Fibroblast of lung (primary cell): ENCODE data around the gene ADAMTS9. TPM values are rescaled to one million over a fixed set of nuclear protein-coding genes. Genes with fewer than 3 reads are reported as not detected.

Source experiments
- DNase-seq, 2 donors: peaks; one replicate each; pipeline versions ENCODE4 v3.0.0 to v3.0.0-alpha.2; 2010; ENCODE audit warnings: low read depth in 2 of 2
- H2AFZ ChIP-seq: 2 replicates; pipeline ENCODE4 v1.5.1; 2012; ENCODE audit warnings: low read length, control low read depth, inconsistent platforms
- H3K27ac ChIP-seq: 2 replicates; pipeline ENCODE4 v1.5.1; 2011; ENCODE audit warnings: low read length, control low read depth; ENCODE audit not compliant: insufficient read depth
- H3K27me3 ChIP-seq: 2 replicates; pipeline ENCODE4 v1.5.1; 2011; ENCODE audit warnings: mild to moderate bottlenecking, low read length; ENCODE audit not compliant: control insufficient read depth, insufficient read depth
- H3K36me3 ChIP-seq: 2 replicates; pipeline ENCODE4 v1.5.1; 2011; ENCODE audit warnings: low read length; ENCODE audit not compliant: control insufficient read depth, insufficient read depth
- H3K4me1 ChIP-seq: 2 replicates; pipeline ENCODE4 v1.5.1; 2011; ENCODE audit warnings: low read length; ENCODE audit not compliant: control insufficient read depth, insufficient read depth; ENCODE audit errors: extremely low read depth
- H3K4me2 ChIP-seq: 2 replicates; pipeline ENCODE4 v1.5.1; 2011; ENCODE audit warnings: low read length, control low read depth; ENCODE audit not compliant: insufficient read depth; ENCODE audit errors: extremely low read depth
- H3K4me3 ChIP-seq, 4 experiments: fragments of 200-600 bp in 1 of 4; sonication (generic) in 1 of 4; replicated peaks in 1 of 4; 2 replicates each; pipeline ENCODE4 v1.5.1; 2011 to 2016; ENCODE audit warnings: low read length in 4 of 4, low read depth in 3 of 4, mild to moderate bottlenecking in 3 of 4, control low read depth in 2 of 4, inconsistent platforms in 1 of 4, mixed read lengths in 1 of 4; ENCODE audit not compliant: insufficient read depth in 1 of 4; ENCODE audit errors: control extremely low read depth in 1 of 4
- H3K79me2 ChIP-seq: 2 replicates; pipeline ENCODE4 v1.5.1; 2012; ENCODE audit warnings: mild to moderate bottlenecking, low read length, inconsistent platforms; ENCODE audit not compliant: control insufficient read depth, insufficient read depth
- H3K9ac ChIP-seq: 2 replicates; pipeline ENCODE4 v1.5.1; 2011; ENCODE audit warnings: mild to moderate bottlenecking, low read length, control low read depth; ENCODE audit not compliant: insufficient read depth
- H3K9me3 ChIP-seq: 2 replicates; pipeline ENCODE4 v1.5.1; 2012; ENCODE audit warnings: low read depth, low read length; ENCODE audit not compliant: control insufficient read depth, insufficient read depth
- H4K20me1 ChIP-seq: 2 replicates; pipeline ENCODE4 v1.5.1; 2011; ENCODE audit warnings: low read length; ENCODE audit not compliant: control insufficient read depth, insufficient read depth; ENCODE audit errors: extremely low read depth
- CTCF ChIP-seq, 2 donors: IDR thresholded peaks in 1 of 2; conservative IDR thresholded peaks in 1 of 2; 1 replicate in 1 of 2; 2 replicates in 1 of 2; pipeline ENCODE4 v1.5.1; 2011 to 2012; ENCODE audit warnings: low read length in 2 of 2, control low read depth in 1 of 2, inconsistent platforms in 1 of 2, low read depth in 1 of 2, mild to moderate bottlenecking in 1 of 2
- EZH2 ChIP-seq: IDR thresholded peaks from 2 replicates; pipeline ENCODE4 v1.5.1; 2012; ENCODE audit warnings: low read length, control low read depth, mild to moderate bottlenecking; ENCODE audit errors: missing control alignments
- polyA plus RNA-seq, 2 donors: library from polyadenylated mRNA; depleted of rRNA in 1 of 2; stranded (reverse) in 1 of 2; unstranded in 1 of 2; fragments of >200 nt; gene quantifications; 2 replicates each; pipeline ENCODE4 v1.2.1, GENCODE V29; 2011 to 2012; ENCODE audit warnings: missing spikeins in 1 of 2
- total RNA-seq: library from RNA; depleted of rRNA; stranded (reverse); fragments of >200 nt; gene quantifications from 2 replicates; pipeline ENCODE4 v1.2.1, GENCODE V29; 2014

The ADAMTS9 gene
- total and polyA plus RNA-seq, 2 donors (not counting 1 experiment from before 2014, with no cell fraction given), result 0.82 to 1.8 TPM

- H3K4me1 ChIP-seq, result peaks cover 2% of the 10 kb centered on the region
- H3K4me2 ChIP-seq, result no peak overlapping the region
- H4K20me1 ChIP-seq, result no peaks in the 10 kb centered on the region
- H3K27ac ChIP-seq, result no peak overlapping the region
- H3K4me3 ChIP-seq, result no peak overlapping the region
- no peak overlapping the region for H3K9ac ChIP-seq
- no peaks in the 10 kb centered on the region for H3K36me3 ChIP-seq
- no peaks in the 10 kb centered on the region for H3K9me3 ChIP-seq
- H3K79me2 ChIP-seq, result no peaks in the 10 kb centered on the region
- H3K27me3 ChIP-seq, result no peaks in the 10 kb centered on the region
- peak in 1 of 2 donors; percentile 60 for DNase-seq
- TF ChIP-seq EZH2, result no peak
- no peak for TF ChIP-seq CTCF (conservative IDR thresholded peaks at IDR 0.05 in 1 of 2, IDR thresholded peaks at IDR 0.05 in 1 of 2; ENCODE audit: low read depth in 1 of 2, low read length in 2 of 2)
- no peak overlapping the region for H2AFZ ChIP-seq
These were observed 21.6 kb downstream of the ADAMTS9 start for GRCh38 chr3:64666171-64666588.

- Histone ChIP-seq H3K27ac (no peak overlapping the region), H2AFZ (no peak overlapping the region), H3K79me2 (no peaks in the 10 kb centered on the region), H3K4me1 (peaks cover 2% of the 10 kb centered on the region), H3K27me3 (no peaks in the 10 kb centered on the region), H3K9me3 (no peaks in the 10 kb centered on the region), H3K9ac (no peak overlapping the region), H4K20me1 (no peaks in the 10 kb centered on the region), H3K4me3 (no peak overlapping the region), H3K4me2 (no peak overlapping the region), H3K36me3 (no peaks in the 10 kb centered on the region)
- no peak for DNase-seq
- TF ChIP-seq CTCF (conservative IDR thresholded peaks at IDR 0.05 in 1 of 2, IDR thresholded peaks at IDR 0.05 in 1 of 2; ENCODE audit: low read depth in 1 of 2, low read length in 2 of 2) (no peak), EZH2 (no peak)
These were observed 23.4 kb downstream of the ADAMTS9 start for GRCh38 chr3:64664397-64664796.

GRCh38 chr3:64659617-64659978, 28.2 kb downstream of the ADAMTS9 start:
- TF ChIP-seq EZH2 (no peak), CTCF (conservative IDR thresholded peaks at IDR 0.05 in 1 of 2, IDR thresholded peaks at IDR 0.05 in 1 of 2; ENCODE audit: low read depth in 1 of 2, low read length in 2 of 2) (no peak)
- Histone ChIP-seq H3K27me3 (no peaks in the 10 kb centered on the region), H3K9me3 (no peaks in the 10 kb centered on the region), H2AFZ (no peak overlapping the region), H3K36me3 (no peaks in the 10 kb centered on the region), H3K4me2 (no peak overlapping the region), H3K4me1 (no peaks in the 10 kb centered on the region), H3K9ac (no peak overlapping the region), H3K79me2 (no peaks in the 10 kb centered on the region), H3K27ac (no peak overlapping the region), H4K20me1 (no peaks in the 10 kb centered on the region), H3K4me3 (no peak overlapping the region)
- no peak for DNase-seq
